HCT116 (cell line): ENCODE data around the gene MTG1. TPM values are rescaled to one million over a fixed set of nuclear protein-coding genes. Genes with fewer than 3 reads are reported as not detected.

Experiments used
- ATAC-seq: fragments of 200-7000 bp; cut with Tn5 transposase; 2 replicates; pipeline ENCODE4 v1.9.1; 2020; ENCODE audit warnings: mild to moderate bottlenecking, moderate library complexity
- BruUV-seq: library from RNA; stranded (reverse); fragments of 400-500 nt; replicated peaks from 2 replicates; lab custom pipeline; 2021; lab: Mats Ljungman, UMichigan
- CTCF ChIA-PET: fragments of 300-600 bp; sonication (Branson Sonifier 250); formaldehyde crosslinking; loops from one replicate; lab custom pipeline; 2021; ENCODE audit warnings: antibody characterized with exemption; lab: Charles Lee
- POLR2A ChIA-PET: fragments of 300-600, 350-600 bp; sonication (Branson Sonifier 250); formaldehyde crosslinking; loops from one replicate; lab custom pipeline; 2021; ENCODE audit warnings: antibody characterized with exemption; lab: Charles Lee
- RAD21 ChIA-PET, 2 experiments: fragments of 300-600 bp; sonication (Branson Sonifier 250); formaldehyde crosslinking; loops; one replicate each; lab custom pipeline; 2023; ENCODE audit warnings: low total read pairs in 2 of 2; ENCODE audit not compliant: uncharacterized antibody in 2 of 2, unreplicated experiment in 2 of 2, low non-redundant PET in 1 of 2; lab: Charles Lee
- DNase-seq: peaks from one replicate; pipeline ENCODE4 v3.0.0-alpha.2; 2010; ENCODE audit warnings: low read depth, low spot score
- H2AFZ ChIP-seq: fragments of 200-600 bp; shearing (Covaris generic), sonication (generic); 2 replicates; pipeline ENCODE4 v1.6.1; 2017; ENCODE audit warnings: low read depth, mixed run types, mixed read lengths, antibody characterized with exemption, low read length; ENCODE audit not compliant: poor library complexity, severe bottlenecking
- H3K27ac ChIP-seq: 2 replicates; pipeline ENCODE4 v1.5.1; 2012; ENCODE audit warnings: low read depth, low read length
- H3K27me3 ChIP-seq: fragments of 200-600 bp; sonication (generic); 2 replicates; pipeline ENCODE4 v1.6.1; 2016; ENCODE audit warnings: mixed run types, low read length, mixed read lengths; ENCODE audit not compliant: insufficient read depth
- H3K36me3 ChIP-seq, 2 experiments: fragments of 200-500 bp in 1 of 2; fragments of 200-600 bp in 1 of 2; sonication (Bioruptor generic) in 1 of 2; sonication (generic) in 1 of 2; 2 replicates each; pipeline versions ENCODE4 v1.5.1 to v1.6.1; 2014 to 2016; ENCODE audit warnings: low read length in 2 of 2, inconsistent platforms in 1 of 2, mixed read lengths in 1 of 2, mixed run types in 1 of 2; ENCODE audit not compliant: insufficient read depth in 2 of 2, control insufficient read depth in 1 of 2
- H3K4me1 ChIP-seq, 2 experiments: fragments of 200-600 bp in 1 of 2; sonication (generic) in 1 of 2; 2 replicates each; pipeline versions ENCODE4 v1.5.1 to v1.6.1; 2012 to 2017; ENCODE audit warnings: low read length in 2 of 2, inconsistent platforms in 1 of 2, mild to moderate bottlenecking in 1 of 2, mixed read lengths in 1 of 2, mixed run types in 1 of 2, moderate library complexity in 1 of 2; ENCODE audit not compliant: insufficient read depth in 2 of 2, control insufficient read depth in 1 of 2
- H3K4me2 ChIP-seq: fragments of 200-600 bp; sonication (generic); 2 replicates; pipeline ENCODE4 v1.6.1; 2017; ENCODE audit warnings: mixed run types, low read length, mixed read lengths
- H3K4me3 ChIP-seq, 2 experiments: fragments of 200-600 bp in 1 of 2; sonication (generic) in 1 of 2; replicated peaks in 1 of 2; 2 replicates each; pipeline ENCODE4 v1.5.1; 2011 to 2016; ENCODE audit warnings: low read length in 2 of 2, control low read depth in 1 of 2, low read depth in 1 of 2, mild to moderate bottlenecking in 1 of 2, mixed read lengths in 1 of 2, mixed run types in 1 of 2
- H3K79me2 ChIP-seq: fragments of 200-600 bp; sonication (generic); 2 replicates; pipeline ENCODE4 v1.6.1; 2017; ENCODE audit warnings: mild to moderate bottlenecking, mixed run types, low read length, moderate library complexity, mixed read lengths; ENCODE audit not compliant: insufficient read depth
- H3K9ac ChIP-seq: fragments of 200-600 bp; sonication (generic); 2 replicates; pipeline ENCODE4 v1.6.1; 2016; ENCODE audit warnings: low read length, mixed read lengths
- H3K9me2 ChIP-seq: fragments of 200-600 bp; sonication (generic), shearing (Covaris generic); 2 replicates; pipeline ENCODE4 v1.6.1; 2017; ENCODE audit warnings: mixed run types, mild to moderate bottlenecking, moderate library complexity; ENCODE audit not compliant: insufficient read depth
- H3K9me3 ChIP-seq, 2 experiments: fragments of 200-500 bp in 1 of 2; fragments of 200-600 bp in 1 of 2; sonication (Bioruptor generic) in 1 of 2; sonication (generic) in 1 of 2; 2 replicates each; pipeline ENCODE4 v1.6.1; 2014 to 2017; ENCODE audit warnings: low read length in 2 of 2, mixed read lengths in 2 of 2, inconsistent platforms in 1 of 2, low read depth in 1 of 2, mild to moderate bottlenecking in 1 of 2, mixed run types in 1 of 2, moderate library complexity in 1 of 2; ENCODE audit not compliant: control insufficient read depth in 1 of 2, insufficient read depth in 1 of 2
- H4K20me1 ChIP-seq: fragments of 200-600 bp; sonication (generic), shearing (Covaris generic); 2 replicates; pipeline ENCODE4 v1.6.1; 2017; ENCODE audit warnings: mixed run types, mild to moderate bottlenecking, moderate library complexity; ENCODE audit not compliant: insufficient read depth
- CEBPB ChIP-seq: IDR thresholded peaks from 2 replicates; pipeline ENCODE4 v1.6.1; 2012; ENCODE audit warnings: low read depth
- EGR1 ChIP-seq: IDR thresholded peaks from 2 replicates; pipeline ENCODE4 v1.6.1; 2012; ENCODE audit warnings: low read depth
- SIN3A ChIP-seq: IDR thresholded peaks from 2 replicates; pipeline ENCODE4 v1.6.1; 2012; ENCODE audit warnings: low read depth
- SRF ChIP-seq: IDR thresholded peaks from 2 replicates; pipeline ENCODE4 v1.6.1; 2012; ENCODE audit warnings: low read depth
- YY1 ChIP-seq: IDR thresholded peaks from 2 replicates; pipeline ENCODE4 v1.6.1; 2011; ENCODE audit warnings: low read length, low read depth, moderate library complexity, mild to moderate bottlenecking; ENCODE audit not compliant: insufficient replicate concordance; ENCODE audit errors: extremely low read depth
- ZBTB33 ChIP-seq: IDR thresholded peaks from 2 replicates; pipeline ENCODE4 v1.6.1; 2011; ENCODE audit warnings: mild to moderate bottlenecking, low read length, moderate library complexity; ENCODE audit not compliant: insufficient replicate concordance; ENCODE audit errors: extremely low read depth
- intact Hi-C: fragments of 100-400 bp; cut with micrococcal nuclease; formaldehyde crosslinking; loops from 2 replicates; pipeline ENCODE4 v1.10.0; 2022
- microRNA-seq: library from miRNA; unstranded; fragments of <30 nt; microRNA quantifications from one replicate; pipeline ENCODE4, GENCODE V29; 2016; ENCODE audit warnings: borderline number of aligned reads
- total RNA-seq: library from RNA; stranded (reverse); gene quantifications from one replicate; pipeline ENCODE4 v1.2.1, GENCODE V29; 2021; ENCODE audit not compliant: unreplicated experiment

Gene MTG1
- total RNA-seq, 1 experiment from 2014 or later: 23.1 TPM

GRCh38 chr10:133471300-133472109, 77.5 kb downstream of the MTG1 start:
- no peaks in the 10 kb centered on the region for H3K9me2 ChIP-seq
- DNase-seq (no peak), ATAC-seq (no peak)
- H3K9ac ChIP-seq: no peak overlapping the region
- POLR2A ChIA-PET: no interaction called here
- no peak overlapping the region for H3K4me3 ChIP-seq
- intact Hi-C loops: no loop called here
- no TSS peak for BruUV-seq
- H3K4me2 ChIP-seq: no peak overlapping the region
- H4K20me1 ChIP-seq: no peaks in the 10 kb centered on the region
- H3K79me2 ChIP-seq: no peaks in the 10 kb centered on the region
- H3K27ac ChIP-seq: no peak overlapping the region
- H3K27me3 ChIP-seq: no peaks in the 10 kb centered on the region
- H3K36me3 ChIP-seq: no peaks in the 10 kb centered on the region
- no peaks in the 10 kb centered on the region for H3K9me3 ChIP-seq
- no peaks in the 10 kb centered on the region for H3K4me1 ChIP-seq
- RAD21 ChIA-PET: no interaction called here
- no peak overlapping the region for H2AFZ ChIP-seq
- TF ChIP-seq CEBPB: no peak
- no peak for TF ChIP-seq ZBTB33
- no peak for TF ChIP-seq EGR1
- TF ChIP-seq YY1: no peak
- TF ChIP-seq SRF: no peak
- TF ChIP-seq SIN3A: no peak
- TF ChIP-seq, all 23 proteins: peak for 0
- CTCF ChIA-PET: no interaction called here

Small RNA genes lying within 50 kb of the gene (microRNA-seq; reads per million reads assigned to microRNA genes)
- 2.8 reads per million for gene MIR3944

Other genes starting within 250 kb of the MTG1 start
- gene KNDC1, start 233.9 kb upstream of the MTG1 start, total RNA-seq: 3.6 TPM
- not detected for gene UTF1, start 163.9 kb upstream of the MTG1 start, total RNA-seq
- gene VENTX, start 156.3 kb upstream of the MTG1 start, total RNA-seq: not detected
- 4.1 TPM for gene ADAM8, start 117.3 kb upstream of the MTG1 start, total RNA-seq
- 35.4 TPM for gene TUBGCP2, start 85.3 kb upstream of the MTG1 start, total RNA-seq
- 49.0 TPM for gene ZNF511, start 85.2 kb upstream of the MTG1 start, total RNA-seq
- 0.47 TPM for gene CALY, start 57.3 kb upstream of the MTG1 start, total RNA-seq
- not detected for gene PRAP1, start 46.8 kb upstream of the MTG1 start, total RNA-seq
- 21.5 TPM for gene FUOM, start 36.1 kb upstream of the MTG1 start, total RNA-seq
- gene ECHS1, start 20.8 kb upstream of the MTG1 start, total RNA-seq: 58.0 TPM
- 3.5 TPM for gene PAOX, start 14.9 kb upstream of the MTG1 start, total RNA-seq
- not detected for gene SPRN, start 30.5 kb downstream of the MTG1 start, total RNA-seq
- 3.7 TPM for gene SCART1, start 59.8 kb downstream of the MTG1 start, total RNA-seq
- 1.5 TPM for gene CYP2E1, start 133.2 kb downstream of the MTG1 start, total RNA-seq
- gene SYCE1, start 171.4 kb downstream of the MTG1 start, total RNA-seq: not detected
- not detected for gene FRG2B, start 232.6 kb downstream of the MTG1 start, total RNA-seq